ENCODE results near the gene CACNA1C.

DNA sequence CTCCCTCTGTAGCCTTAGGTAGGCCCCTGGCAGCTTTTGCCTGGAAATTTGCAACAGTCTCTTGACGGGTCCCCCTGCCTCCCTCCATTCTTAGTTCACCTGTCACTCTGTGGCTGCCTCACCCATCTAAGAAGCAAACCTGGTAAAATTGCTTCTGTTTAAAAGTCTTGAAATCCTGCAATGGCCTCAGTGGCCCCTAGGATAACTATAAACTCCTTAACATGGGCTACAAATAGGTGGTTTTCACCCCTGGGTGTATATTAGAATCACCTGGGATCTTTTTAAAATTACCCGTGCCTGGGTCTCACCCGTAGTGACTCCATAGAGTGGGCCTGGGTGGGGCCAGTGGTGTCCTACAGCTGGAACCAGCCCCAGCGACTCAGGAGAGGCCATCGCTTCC lies 332.7 kb downstream of the CACNA1C start:
- TF ChIP-seq, protein P1, sequence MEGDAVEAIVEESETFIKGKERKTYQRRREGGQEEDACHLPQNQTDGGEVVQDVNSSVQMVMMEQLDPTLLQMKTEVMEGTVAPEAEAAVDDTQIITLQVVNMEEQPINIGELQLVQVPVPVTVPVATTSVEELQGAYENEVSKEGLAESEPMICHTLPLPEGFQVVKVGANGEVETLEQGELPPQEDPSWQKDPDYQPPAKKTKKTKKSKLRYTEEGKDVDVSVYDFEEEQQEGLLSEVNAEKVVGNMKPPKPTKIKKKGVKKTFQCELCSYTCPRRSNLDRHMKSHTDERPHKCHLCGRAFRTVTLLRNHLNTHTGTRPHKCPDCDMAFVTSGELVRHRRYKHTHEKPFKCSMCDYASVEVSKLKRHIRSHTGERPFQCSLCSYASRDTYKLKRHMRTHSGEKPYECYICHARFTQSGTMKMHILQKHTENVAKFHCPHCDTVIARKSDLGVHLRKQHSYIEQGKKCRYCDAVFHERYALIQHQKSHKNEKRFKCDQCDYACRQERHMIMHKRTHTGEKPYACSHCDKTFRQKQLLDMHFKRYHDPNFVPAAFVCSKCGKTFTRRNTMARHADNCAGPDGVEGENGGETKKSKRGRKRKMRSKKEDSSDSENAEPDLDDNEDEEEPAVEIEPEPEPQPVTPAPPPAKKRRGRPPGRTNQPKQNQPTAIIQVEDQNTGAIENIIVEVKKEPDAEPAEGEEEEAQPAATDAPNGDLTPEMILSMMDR (IDR thresholded peaks at IDR 0.05): no peak
- TF ChIP-seq POLR2AphosphoS5 (IDR thresholded peaks at IDR 0.05): no peak
